SK-N-SH (cell line): ENCODE results near the gene CD2.

Source experiments
- EP300 ChIP-seq, 2 experiments: IDR thresholded peaks; 2 replicates each; pipeline versions ENCODE4 v1.4.0 to v1.6.1; 2012; ENCODE audit warnings: borderline replicate concordance in 1 of 2, low read depth in 1 of 2, low read length in 1 of 2
- FOXJ3 ChIP-seq: sonication (generic); formaldehyde crosslinking; IDR thresholded peaks from 2 replicates; pipeline ENCODE4 v1.5.1; 2020; ENCODE audit warnings: mild to moderate bottlenecking, missing genetic modification reagents
- JUND ChIP-seq: IDR thresholded peaks from 2 replicates; pipeline ENCODE4 v1.4.0; 2012
- MEF2A ChIP-seq: IDR thresholded peaks from 2 replicates; pipeline ENCODE4 v1.4.0; 2012; ENCODE audit warnings: low read depth, borderline replicate concordance
- POLR2AphosphoS5 ChIP-seq: IDR thresholded peaks from 2 replicates; pipeline ENCODE4 v1.6.1; 2012; ENCODE audit warnings: low read depth, low read length
- RCOR1 ChIP-seq: fragments of 150-350 bp; IDR thresholded peaks from 2 replicates; pipeline ENCODE4 v1.6.1; 2017; ENCODE audit warnings: antibody characterized with exemption, low read length
- RFX5 ChIP-seq: IDR thresholded peaks from 2 replicates; pipeline ENCODE4 v1.6.1; 2012; ENCODE audit warnings: mild to moderate bottlenecking, improper control_type of control experiment, low read length
- SIN3A ChIP-seq: IDR thresholded peaks from 2 replicates; pipeline ENCODE4 v1.6.1; 2012; ENCODE audit warnings: low read depth, mild to moderate bottlenecking, low read length, moderate library complexity, borderline replicate concordance
- SMC3 ChIP-seq: IDR thresholded peaks from 2 replicates; pipeline ENCODE4 v1.6.1; 2012; ENCODE audit warnings: low read depth, low read length, improper control_type of control experiment
- TAF1 ChIP-seq: IDR thresholded peaks from 2 replicates; pipeline ENCODE4 v1.6.1; 2012; ENCODE audit warnings: low read depth, mild to moderate bottlenecking, low read length, moderate library complexity, borderline replicate concordance
- YY1 ChIP-seq: IDR thresholded peaks from 2 replicates; pipeline ENCODE4 v1.4.0; 2012; ENCODE audit warnings: low read depth, mild to moderate bottlenecking
- TF ChIP-seq, protein P1 (sequence below): fragments of 200-600 bp; sonication (generic); IDR thresholded peaks from 2 replicates; pipeline ENCODE4 v1.6.1; 2017; ENCODE audit warnings: antibody characterized with exemption, mild to moderate bottlenecking, moderate library complexity
- TF ChIP-seq, protein P2 (sequence below): fragments of 150-350 bp; IDR thresholded peaks from 2 replicates; pipeline ENCODE4 v1.6.1; 2016; ENCODE audit warnings: mild to moderate bottlenecking, low read depth, low read length
- TF ChIP-seq, protein P3 (sequence below): fragments of 150-350 bp; IDR thresholded peaks from 2 replicates; pipeline ENCODE4 v1.6.1; 2017; ENCODE audit warnings: antibody characterized with exemption, low read length, low read depth, borderline replicate concordance

DNA sequence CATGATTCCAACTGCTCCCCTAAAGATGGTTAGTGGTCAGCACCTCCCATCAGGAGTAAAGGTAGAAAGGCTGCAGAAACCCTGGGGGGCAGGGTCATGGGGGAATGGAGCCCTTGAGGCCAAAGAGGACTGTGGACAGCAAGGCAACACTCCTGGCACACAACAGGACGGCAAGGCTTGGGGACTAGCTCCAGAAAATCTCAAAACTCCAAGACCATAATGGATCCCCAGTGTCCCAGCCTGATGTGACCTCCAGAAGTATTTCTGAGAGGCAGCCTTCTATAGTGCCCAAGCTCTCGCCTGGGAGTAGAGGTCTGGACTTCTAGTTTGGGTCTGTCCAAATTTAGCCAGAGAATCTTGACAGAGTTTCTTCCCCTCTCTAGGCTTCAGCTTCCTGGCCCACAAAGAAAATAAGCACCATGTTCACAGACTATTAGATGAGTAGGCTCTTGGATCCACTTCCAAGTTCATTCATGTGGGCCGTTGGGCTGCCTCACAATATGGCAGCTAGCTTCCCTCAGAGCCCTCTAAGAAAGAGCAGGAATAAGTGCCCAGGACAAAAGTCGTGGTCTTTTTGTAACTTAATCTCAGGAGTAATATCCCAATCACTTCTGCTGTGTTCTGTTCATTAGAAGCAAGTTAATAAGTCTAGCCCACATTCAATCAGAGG is 6.9 kb downstream of the CD2 start:
- no peak for TF ChIP-seq SMC3
- TF ChIP-seq EP300 (IDR thresholded peaks at IDR 0.05; ENCODE audit: borderline replicate concordance in 1 of 2, low read depth in 1 of 2, low read length in 1 of 2) = no peak
- no peak for TF ChIP-seq RFX5
- TF ChIP-seq, protein P1, sequence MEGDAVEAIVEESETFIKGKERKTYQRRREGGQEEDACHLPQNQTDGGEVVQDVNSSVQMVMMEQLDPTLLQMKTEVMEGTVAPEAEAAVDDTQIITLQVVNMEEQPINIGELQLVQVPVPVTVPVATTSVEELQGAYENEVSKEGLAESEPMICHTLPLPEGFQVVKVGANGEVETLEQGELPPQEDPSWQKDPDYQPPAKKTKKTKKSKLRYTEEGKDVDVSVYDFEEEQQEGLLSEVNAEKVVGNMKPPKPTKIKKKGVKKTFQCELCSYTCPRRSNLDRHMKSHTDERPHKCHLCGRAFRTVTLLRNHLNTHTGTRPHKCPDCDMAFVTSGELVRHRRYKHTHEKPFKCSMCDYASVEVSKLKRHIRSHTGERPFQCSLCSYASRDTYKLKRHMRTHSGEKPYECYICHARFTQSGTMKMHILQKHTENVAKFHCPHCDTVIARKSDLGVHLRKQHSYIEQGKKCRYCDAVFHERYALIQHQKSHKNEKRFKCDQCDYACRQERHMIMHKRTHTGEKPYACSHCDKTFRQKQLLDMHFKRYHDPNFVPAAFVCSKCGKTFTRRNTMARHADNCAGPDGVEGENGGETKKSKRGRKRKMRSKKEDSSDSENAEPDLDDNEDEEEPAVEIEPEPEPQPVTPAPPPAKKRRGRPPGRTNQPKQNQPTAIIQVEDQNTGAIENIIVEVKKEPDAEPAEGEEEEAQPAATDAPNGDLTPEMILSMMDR = no peak
- no peak for TF ChIP-seq SIN3A
- TF ChIP-seq FOXJ3 (CRISPR knock-in tag) = no peak
- TF ChIP-seq, protein P2, sequence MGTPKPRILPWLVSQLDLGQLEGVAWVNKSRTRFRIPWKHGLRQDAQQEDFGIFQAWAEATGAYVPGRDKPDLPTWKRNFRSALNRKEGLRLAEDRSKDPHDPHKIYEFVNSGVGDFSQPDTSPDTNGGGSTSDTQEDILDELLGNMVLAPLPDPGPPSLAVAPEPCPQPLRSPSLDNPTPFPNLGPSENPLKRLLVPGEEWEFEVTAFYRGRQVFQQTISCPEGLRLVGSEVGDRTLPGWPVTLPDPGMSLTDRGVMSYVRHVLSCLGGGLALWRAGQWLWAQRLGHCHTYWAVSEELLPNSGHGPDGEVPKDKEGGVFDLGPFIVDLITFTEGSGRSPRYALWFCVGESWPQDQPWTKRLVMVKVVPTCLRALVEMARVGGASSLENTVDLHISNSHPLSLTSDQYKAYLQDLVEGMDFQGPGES = no peak
- no peak for TF ChIP-seq JUND
- TF ChIP-seq, protein P3, sequence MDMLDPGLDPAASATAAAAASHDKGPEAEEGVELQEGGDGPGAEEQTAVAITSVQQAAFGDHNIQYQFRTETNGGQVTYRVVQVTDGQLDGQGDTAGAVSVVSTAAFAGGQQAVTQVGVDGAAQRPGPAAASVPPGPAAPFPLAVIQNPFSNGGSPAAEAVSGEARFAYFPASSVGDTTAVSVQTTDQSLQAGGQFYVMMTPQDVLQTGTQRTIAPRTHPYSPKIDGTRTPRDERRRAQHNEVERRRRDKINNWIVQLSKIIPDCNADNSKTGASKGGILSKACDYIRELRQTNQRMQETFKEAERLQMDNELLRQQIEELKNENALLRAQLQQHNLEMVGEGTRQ = no peak
- no peak for TF ChIP-seq YY1
- no peak for TF ChIP-seq POLR2AphosphoS5
- no peak for TF ChIP-seq MEF2A
- TF ChIP-seq TAF1 = no peak
- no peak for TF ChIP-seq RCOR1
